ENCODE measurements around the gene TOP1.

DNA sequence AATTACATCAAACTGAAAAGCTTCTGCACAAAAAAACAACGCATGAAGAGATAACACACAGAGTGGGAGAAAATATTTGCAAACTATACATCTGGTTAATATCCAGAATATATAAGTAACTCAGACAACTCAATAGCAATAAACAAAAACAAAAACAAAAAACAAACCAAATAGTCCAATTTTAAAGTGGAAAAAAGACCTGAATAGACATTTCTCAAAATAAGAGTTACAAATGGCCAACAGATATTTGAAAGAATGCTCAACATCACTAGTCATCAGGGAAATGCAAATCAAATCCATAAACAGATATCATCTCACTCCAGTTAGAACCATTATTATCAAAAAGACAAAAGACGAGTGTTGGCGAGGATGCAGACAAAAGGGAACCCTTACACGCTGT, 28.8 kb upstream of the TOP1 start:
- no peak for TF ChIP-seq ZSCAN4 (tag by site-specific recombination; IDR thresholded peaks at IDR 0.05)
- no peak for TF ChIP-seq ZBTB7A (tag by site-specific recombination; IDR thresholded peaks at IDR 0.05; ENCODE audit: low read depth)
- no peak for TF ChIP-seq CTCF (tag by site-specific recombination; IDR thresholded peaks at IDR 0.05)
- TF ChIP-seq ZBTB11 (tag by site-specific recombination; conservative IDR thresholded peaks at IDR 0.05; ENCODE audit: low read depth) = no peak
- TF ChIP-seq ZNF707 (tag by site-specific recombination; IDR thresholded peaks at IDR 0.05) = no peak
- TF ChIP-seq ZNF114 (tag by site-specific recombination; IDR thresholded peaks at IDR 0.05) = no peak
- no peak for TF ChIP-seq ZNF791 (tag by site-specific recombination; IDR thresholded peaks at IDR 0.05)
- TF ChIP-seq ZNF777 (tag by site-specific recombination; IDR thresholded peaks at IDR 0.05; ENCODE audit: borderline replicate concordance) = no peak
- TF ChIP-seq, protein P1, sequence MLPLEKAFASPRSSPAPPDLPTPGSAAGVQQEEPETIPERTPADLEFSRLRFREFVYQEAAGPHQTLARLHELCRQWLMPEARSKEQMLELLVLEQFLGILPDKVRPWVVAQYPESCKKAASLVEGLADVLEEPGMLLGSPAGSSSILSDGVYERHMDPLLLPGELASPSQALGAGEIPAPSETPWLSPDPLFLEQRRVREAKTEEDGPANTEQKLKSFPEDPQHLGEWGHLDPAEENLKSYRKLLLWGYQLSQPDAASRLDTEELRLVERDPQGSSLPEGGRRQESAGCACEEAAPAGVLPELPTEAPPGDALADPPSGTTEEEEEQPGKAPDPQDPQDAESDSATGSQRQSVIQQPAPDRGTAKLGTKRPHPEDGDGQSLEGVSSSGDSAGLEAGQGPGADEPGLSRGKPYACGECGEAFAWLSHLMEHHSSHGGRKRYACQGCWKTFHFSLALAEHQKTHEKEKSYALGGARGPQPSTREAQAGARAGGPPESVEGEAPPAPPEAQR (tag by site-specific recombination; IDR thresholded peaks at IDR 0.05) = no peak
- TF ChIP-seq ZNF10 (tag by site-specific recombination; IDR thresholded peaks at IDR 0.05) = no peak

Data from HEK293 (cell line).